Astrocyte (in vitro differentiated cells and primary cell): ENCODE measurements around the gene FAM168A.

Experiments
- CTCF ChIP-seq: IDR thresholded peaks from 2 replicates; pipeline ENCODE4 v1.5.1; 2011; ENCODE audit warnings: low read depth, mild to moderate bottlenecking, inconsistent platforms, low read length, moderate library complexity; ENCODE audit not compliant: insufficient read depth
- EZH2 ChIP-seq: IDR thresholded peaks from 2 replicates; pipeline ENCODE4 v1.6.1; 2012; ENCODE audit warnings: mild to moderate bottlenecking, low read length, inconsistent platforms; ENCODE audit not compliant: insufficient read depth

- TF ChIP-seq CTCF (no peak), EZH2 (no peak)
Observed at GRCh38 chr11:73577496-73577917, 20.4 kb downstream of the FAM168A start.
